Effector CD8-positive, alpha-beta T cell (primary cell): ENCODE measurements around the gene SLC4A4.

ENCODE experiments used
- DNase-seq: peaks from one replicate; lab custom pipeline; 2025; lab: John Stamatoyannopoulos, UW

Gene SLC4A4

DNA sequence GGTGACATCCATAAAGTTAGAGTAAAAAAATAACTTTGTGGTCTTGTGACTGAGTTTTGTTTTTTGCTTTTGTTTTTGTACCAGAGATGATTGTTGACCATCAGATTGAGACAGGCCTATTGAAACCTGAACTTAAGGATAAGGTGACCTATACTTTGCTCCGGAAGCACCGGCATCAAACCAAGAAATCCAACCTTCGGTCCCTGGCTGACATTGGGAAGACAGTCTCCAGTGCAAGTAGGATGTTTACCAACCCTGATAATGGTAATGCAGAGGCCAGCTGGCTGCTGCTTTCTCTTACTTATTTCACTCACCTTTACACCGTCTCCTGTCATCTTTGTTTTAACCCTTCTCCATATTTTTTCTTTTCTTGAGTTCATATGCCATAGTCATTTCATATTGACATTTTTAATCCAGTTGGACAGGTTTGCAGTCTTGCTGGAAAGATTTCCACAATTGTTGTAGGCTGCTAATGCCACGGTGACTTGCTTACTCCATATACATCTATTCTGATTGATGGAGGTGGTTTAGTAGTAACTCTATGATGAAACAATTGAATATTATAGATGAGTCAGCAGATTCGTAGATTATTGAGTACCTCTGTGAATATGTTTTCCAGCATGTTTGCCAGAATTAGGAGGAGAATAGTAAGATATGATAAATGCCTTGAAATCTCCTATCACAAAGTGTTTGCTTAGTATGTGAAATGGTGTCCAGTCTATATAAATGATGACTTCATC lies 18.3 kb downstream of the SLC4A4 start:
- DNase-seq, result no peak

DNA sequence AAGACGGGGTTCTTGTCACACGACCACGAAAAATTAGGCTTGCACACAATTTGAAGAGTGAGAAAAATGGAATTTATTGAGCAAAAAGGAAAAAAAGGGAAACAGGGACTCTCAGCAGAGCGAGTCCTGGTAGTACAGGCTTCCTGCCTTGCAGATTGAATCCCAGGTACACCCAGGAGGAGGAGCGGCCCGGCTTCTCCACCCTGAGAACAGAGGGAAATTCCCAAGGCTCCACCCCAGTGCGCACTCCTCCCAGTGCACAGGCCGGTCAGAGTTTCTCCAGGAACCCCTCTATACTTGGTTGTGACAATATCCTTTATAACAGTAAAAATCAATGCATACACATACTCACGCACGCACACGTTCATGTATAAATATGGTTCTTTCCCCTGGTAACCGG lies 22.0 kb downstream of the SLC4A4 start:
- DNase-seq, result no peak

DNA sequence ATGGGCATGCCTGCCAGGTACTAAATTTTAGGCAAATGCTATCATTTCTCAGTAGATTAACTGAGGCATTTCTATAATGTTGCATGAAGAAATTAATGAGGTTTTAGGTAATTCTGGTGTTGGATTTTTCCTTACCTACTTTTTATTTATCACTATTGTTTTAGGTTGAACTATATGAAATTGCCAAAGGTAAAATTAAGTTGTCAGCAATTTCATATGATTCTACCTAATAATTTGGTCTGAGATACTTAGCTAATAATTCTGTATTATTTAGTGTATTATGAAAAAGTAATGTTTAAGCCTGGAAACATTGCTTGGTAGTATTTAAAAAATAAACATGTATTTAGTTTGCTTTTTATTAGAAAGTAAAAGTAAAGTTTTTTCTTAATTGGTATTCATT lies 22.7 kb downstream of the SLC4A4 start:
- DNase-seq, result no peak

DNA sequence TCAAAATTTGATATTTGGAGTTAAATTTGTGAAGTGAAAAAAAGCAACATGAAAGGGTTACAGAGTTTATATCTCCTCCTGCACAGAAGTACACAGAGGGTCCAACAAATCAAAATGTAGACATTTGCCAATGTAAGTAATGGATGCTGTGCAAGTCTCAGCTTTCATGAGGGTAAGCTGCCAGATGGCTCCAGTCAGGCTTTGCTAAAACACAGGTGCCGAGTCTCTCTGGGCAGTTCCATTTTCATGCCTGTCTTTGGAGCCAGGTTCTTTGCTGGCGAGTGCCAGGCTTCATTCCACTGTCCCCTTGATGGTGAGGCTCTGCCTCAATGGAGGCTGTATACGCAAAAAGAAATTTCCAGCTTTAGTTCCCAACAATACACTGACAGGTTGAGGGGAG lies 27.9 kb downstream of the SLC4A4 start:
- DNase-seq, result no peak

DNA sequence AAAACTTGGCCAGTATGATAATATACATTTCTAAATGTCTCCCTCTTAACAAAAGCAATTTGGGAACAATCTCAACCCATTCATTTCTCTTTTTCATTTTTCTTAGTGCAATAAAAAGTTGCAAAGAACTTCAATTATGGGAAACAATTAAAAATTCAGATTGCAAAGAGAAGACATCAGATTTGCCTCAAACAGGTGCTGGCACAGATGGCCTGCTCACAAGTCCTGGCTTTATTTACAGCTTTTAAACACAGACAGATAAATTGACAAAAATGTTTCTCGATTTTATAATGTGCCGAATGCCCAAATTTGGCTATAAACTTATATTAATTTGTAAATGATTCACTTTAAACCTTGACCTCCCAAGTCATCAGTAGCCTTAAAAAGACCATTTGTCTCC lies 28.7 kb downstream of the SLC4A4 start:
- DNase-seq, result no peak

DNA sequence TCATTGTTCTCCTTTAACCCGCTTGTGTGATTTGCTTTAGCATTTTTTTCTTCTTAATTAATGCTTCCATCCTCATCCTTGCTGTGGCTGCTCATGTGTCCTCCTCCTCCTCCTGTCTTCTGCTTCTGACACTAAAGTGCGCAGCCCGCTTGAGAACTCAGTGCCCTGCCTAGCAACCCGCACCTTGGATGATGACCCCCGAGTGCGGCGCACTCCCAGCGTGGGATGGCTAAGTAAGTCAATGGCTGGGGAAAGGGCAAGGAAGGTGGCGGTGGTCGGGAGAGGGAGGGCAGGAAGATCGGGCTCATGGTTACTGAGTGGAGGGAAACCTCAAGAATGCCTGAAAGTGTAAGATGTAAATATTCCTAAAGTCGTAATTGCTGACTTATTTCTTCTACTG lies 30.1 kb downstream of the SLC4A4 start:
- no peak for DNase-seq

DNA sequence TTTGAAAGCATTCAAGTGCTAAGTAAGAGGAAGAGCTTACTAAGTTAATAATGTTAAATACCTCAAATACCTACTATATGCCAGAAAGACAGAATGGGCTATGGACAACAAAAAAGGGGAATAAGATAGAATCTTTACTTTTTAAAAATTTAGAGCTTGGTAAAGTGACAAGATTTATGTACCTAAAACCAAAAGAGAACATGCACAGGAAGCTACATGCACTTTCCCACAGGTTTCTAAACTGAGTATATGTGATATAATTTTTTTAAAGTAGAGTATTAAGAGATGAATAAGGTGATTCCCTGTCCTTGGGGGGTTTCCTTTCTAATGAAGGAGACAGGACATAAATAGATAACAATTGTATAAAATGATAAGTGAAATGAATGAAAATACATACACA lies 30.7 kb downstream of the SLC4A4 start:
- no peak for DNase-seq

DNA sequence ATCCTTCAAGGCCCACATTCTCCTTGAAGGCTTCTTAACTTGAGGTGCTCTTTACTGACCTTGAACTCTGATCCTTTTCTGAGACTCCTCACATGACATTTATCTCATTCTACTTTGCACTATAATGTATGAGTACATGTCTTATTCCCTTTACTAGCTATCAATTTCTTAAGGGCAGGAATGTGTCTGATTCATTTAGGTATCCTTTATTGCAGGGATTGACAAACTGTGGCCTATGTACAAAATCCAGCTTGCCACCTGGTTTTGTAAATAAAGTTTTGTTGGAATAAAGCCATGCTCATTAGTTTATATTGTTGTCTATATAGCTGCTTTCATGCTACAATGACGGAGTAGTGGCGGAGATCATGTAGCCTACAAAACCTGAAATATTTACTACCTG lies 36.7 kb downstream of the SLC4A4 start:
- DNase-seq, result no peak

DNA sequence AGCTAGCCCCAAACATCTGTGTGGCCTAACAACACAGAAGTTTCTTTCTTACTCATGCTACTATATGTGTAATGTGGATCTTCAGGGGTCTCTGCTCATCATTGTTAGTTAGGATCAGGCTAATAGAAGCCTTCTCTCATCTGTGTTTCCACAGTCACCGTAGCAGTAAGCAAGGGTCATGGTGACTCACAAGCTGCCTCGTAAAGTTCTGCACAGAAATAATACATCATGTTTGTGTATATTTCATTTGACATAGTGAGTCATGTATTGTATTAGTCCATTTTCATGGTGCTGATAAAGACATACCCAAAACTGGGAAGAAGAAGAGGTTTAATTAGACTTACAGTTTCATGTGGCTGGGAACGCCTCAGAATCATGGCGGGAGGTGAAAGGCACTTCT lies 38.7 kb downstream of the SLC4A4 start:
- no peak for DNase-seq

DNA sequence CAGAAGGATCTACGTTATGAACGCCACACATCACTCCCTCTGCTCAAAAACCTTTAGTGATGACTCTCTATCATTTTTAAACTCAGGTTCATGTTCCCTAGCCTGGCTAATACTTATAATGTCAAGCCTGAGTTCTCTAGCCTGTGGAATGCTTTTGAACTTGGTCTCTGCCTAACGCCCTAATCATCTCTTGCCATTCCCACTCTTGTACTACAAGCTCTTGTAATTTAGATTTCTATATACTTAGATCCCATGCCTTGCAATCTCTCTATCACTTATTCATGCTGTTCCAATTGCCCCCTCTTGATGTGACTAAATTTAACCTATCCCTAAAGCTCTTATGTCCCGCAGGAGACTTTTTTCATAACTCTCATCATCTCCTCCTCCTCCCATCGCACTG lies 40.3 kb downstream of the SLC4A4 start:
- DNase-seq, result no peak

DNA sequence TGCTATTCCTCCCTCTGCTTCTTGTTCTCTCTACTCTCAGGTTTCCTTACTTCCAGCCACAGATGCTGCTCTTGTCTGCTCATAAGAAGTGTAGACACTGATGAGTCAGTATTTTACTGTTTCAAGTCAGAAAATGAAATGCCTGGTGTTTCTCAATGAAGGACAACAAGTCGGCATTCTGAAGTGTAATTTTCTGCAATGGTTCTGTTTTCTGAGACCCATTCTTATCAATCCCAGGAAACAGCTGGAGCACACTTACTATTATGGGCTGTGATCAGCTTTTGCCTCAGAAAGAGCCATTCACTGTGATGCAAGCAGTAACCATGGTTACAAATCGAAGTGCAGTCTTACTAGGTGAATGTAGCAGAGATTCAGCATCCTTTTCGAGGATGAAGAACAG lies 42.0 kb downstream of the SLC4A4 start:
- no peak for DNase-seq

DNA sequence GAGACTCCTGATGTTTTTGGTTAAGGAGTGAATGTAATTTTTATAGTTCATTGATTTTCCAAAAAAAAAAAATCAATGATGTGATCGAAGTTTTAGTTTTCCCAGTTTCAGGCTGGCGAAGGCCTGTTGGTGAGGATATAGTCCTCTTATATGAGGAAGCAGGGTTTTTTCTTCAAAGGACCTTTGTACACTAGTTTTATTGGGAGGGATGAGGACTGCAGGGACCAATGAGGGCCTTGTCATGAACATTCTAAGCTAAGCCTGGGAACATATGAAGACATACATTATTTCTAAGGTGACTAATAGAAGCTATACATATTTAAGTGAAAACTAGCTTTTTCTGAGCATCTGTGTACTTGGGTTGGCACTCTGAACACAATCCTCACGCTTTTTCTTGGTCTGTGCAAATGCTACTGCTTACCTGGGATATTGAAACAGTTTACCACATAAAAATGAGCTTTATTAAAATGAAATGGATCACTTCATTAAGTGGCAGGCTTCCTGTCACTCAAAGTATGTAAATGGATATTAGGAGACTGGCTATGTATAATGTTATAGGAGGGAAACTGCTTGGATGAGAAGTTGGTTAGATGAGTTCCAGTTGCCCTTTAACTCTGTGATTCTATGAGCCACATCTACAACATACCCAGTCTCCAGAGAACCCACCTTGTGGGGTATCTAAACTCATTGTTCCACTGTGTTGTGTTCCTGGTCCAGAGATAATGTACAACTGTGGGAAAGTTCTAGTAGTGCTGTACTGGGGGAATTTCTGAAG lies 43.5 kb downstream of the SLC4A4 start:
- no peak for DNase-seq

DNA sequence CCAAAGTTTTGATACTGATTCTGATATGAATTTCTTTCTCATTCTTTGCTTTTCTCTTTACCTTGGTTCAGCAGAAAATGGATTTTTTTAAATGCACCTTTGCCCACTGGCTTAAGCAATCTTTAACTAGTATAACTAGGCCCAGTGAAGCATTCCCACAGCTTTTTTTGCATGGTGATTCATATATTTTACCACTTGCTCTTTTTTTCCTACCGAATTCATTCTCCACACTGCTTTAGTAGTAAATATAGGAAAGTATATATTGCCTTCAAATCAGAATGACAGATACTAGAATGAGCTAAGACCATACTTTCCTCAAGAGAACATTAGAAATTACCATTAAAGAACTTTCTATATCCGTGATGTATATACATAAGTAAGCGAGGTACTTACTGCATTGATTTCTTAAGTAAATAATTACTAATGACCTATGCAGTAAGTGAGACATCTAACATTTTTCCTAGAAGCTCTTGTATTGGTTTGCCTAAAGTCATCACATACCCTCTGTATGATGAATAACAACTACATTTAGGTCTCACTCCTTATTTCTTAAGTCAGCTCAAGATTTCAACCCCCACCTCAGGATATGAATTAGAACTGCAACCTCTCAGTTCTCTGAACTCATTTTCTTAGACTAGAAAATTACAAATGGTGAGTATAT lies 44.2 kb downstream of the SLC4A4 start:
- DNase-seq, result no peak

DNA sequence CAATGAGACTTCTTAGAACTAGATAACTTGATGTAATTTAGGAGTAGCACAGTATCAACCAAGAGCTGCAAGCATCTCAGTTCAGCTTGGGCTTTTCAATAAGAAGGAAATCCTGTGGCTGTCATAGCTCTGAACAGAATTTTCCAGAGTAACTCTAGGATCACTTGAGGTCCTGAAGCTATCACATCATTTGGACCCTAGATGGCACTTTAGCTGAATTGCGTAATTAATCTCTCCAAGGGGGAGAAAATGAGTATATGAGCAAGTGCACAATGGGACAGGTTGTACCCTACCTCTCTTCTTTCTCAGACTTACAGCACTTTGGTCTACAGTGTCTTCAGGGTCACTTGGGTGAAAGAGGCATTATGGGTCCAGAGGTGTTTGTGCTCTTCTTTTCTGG lies 45.2 kb downstream of the SLC4A4 start:
- no peak for DNase-seq

DNA sequence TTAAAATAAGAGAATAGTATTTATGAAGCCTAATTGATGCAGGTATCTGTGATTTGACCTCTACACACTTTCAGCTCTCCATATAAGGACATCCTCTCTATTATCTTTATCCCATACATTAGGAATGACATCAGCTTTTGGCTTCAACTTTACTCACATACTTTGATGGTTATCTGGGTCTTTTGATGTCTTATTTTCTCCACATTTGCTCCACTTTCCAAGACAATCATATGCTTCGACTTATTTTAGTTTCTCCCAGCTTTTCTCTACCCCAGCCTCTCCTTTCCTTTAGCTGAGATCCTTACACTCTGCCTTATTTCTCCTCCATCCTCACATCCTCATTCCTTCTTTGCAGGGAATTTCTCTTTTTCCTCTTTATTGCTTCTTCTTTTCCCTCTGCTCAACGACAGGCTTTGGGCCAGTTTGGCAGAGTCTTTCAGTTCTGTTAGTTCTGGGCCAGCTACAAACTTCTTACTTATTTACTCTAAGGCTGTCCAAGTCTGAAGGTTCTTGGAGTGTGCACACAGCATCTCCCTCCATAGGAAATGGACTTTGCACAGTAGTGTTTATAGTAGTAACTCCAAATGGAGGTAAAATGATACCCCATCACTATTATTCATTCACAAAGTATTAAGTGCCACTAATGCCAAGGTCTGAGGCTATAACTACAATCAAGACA lies 50.5 kb downstream of the SLC4A4 start:
- DNase-seq, result no peak

DNA sequence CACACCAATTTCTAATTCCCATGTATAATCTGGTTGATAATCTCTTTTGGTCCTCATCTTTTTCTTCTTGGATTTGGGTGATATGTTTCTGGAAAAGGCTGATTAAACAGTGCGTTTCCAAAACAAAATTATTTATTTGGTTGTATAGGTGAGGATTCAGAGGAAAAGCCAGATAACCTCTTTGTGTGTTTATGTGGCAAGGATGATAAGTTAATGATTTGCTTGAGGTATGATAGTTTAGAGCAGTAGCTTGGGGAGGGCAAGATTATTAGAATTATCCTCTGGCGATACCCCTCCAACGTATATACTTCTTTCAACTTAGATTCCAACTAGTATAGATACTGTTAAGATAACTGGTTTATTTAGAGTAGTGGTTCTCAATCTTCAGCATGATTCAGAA lies 53.3 kb downstream of the SLC4A4 start:
- DNase-seq, result no peak

DNA sequence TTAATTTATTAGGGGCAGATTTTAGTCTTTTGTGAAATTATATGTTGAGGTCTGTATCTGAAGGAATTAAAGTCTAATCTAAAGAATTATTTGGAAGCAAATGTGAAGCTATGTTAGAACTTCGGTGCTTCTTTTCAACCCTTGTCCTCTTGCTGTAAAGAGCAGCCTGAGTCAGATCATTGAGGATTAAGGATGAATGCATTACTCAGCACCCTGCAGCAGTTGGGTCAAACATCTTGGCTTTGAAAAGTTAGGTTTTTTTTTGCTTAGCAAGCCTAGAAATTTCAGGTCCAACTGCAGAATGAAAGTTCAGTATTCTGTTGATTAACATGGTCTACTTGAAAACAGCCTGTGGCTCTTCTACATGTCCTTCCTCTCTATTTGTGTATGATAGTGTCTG lies 57.6 kb downstream of the SLC4A4 start:
- DNase-seq, result no peak

DNA sequence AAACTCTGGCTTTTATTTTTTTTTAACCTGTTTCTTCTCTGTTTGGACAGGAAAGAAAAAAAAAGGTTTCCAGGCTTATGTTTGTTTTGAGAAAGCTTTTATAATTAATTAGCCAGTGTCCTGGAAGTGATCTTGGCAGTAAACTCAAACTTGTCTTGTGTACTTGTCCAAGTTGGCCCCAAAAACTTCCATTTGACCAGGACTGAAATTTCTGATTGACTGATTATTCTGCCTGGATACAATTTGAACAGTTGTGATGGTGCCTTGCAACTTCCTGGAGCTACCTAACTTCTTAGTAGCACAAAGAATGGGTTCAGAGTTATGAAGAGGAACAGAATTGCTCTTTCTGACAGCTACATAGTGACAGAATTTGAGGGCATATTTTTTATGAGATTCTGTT lies 62.0 kb downstream of the SLC4A4 start:
- no peak for DNase-seq

DNA sequence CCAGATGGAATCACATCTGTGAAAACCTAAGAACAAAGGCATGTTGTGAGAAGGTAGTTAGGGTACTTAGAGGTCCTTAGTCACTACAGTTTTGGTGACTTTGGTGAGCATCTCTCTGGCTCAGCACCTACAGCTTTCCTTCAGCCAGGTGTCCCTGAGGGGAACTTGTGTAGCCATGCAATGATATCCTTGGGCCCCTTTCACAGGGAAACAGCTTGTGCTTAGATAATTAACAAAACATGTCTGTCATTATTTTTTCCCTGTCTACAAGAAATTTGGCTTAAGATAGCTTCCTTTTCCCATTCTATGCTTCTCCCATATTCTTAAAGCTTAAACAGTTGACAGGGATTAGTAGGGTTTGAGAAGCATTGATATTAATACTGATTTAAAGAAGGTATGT lies 63.8 kb downstream of the SLC4A4 start:
- no peak for DNase-seq

DNA sequence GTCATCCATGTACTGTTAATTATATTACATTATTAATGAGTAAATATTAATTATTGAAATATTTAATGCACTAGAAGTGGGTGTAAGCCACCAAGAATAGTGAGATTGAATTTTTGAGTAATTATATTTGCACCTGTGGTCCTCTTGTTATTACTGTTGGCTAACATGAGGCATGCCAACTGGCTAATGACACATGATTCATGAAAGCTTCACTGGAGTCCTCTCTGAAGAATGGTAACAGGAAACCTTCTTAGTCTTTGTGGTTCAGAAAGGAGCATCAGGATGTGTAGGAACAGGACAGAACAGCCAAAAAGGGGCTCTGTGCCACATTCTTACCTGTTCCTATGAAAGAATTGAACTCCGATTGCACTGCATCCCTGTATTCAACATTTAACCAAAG lies 65.2 kb downstream of the SLC4A4 start:
- no peak for DNase-seq

DNA sequence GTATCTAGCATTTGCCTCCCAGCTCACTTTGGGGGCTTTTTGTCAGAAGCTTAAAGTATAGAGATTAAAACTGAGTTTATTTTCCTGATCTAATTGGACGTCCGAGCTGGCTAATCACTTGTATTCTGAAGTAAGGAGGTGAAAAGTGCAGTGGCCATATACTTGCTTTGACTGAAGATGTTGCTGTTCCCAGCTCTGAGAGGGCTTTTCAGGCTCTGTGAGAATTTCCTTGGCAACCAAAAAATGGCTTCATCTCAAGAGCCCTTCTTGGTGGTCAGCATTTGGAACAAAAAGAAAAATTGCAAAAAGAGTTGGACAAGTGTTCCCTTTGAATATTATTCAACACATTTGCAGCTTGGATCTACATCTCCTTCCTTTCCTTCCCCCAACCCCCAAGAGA lies 67.0 kb downstream of the SLC4A4 start:
- no peak for DNase-seq

DNA sequence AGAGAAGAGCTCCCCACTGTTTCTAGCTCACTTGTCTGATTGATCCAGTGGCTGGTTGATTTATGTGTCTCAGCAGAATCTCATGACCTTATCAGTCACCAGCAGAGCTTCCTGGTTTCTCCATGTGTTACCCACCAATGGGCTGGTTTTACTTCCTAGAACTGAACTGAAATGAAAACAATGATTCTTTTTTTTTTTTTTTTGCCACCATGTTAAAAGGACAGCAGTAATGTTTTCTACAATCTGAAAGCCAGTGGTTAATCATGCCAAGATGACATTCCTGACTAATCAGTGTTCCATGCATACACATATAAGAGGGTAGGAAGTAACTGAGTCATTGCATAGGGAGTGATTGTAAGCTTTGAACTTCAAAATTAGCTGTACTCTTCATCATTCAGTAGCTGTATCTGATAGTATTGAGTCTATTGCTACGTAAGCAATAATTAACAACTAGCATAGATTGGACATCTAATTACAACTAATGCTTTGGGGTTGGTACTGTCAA lies 67.7 kb downstream of the SLC4A4 start:
- DNase-seq, result no peak
